HAP-1 (cell line): ENCODE measurements around the gene CYLD.
A peak's percentile ranks its signal among the peaks of the same experiment; 100 is the strongest.

Source experiments
- DNase-seq, 2 experiments: peaks; one replicate each; pipeline ENCODE4 v3.0.0-alpha.2; 2016 to 2020; ENCODE audit warnings: low spot score in 2 of 2
- H3K27me3 ChIP-seq: fragments of 250-450 bp; sonication (Bioruptor Pico); 2 replicates; pipeline ENCODE4 v1.5.1; 2020; ENCODE audit warnings: low read depth, mild to moderate bottlenecking, moderate library complexity
- H3K36me3 ChIP-seq: fragments of 250-450 bp; sonication (Bioruptor Pico); replicated peaks from 2 replicates; pipeline ENCODE4 v1.5.1; 2020; ENCODE audit warnings: mild to moderate bottlenecking
- H3K4me1 ChIP-seq: fragments of 250-450 bp; sonication (Bioruptor Pico); 2 replicates; pipeline ENCODE4 v1.5.1; 2020; ENCODE audit warnings: mild to moderate bottlenecking
- H3K4me3 ChIP-seq: fragments of 250-450 bp; sonication (Bioruptor Pico); 2 replicates; pipeline ENCODE4 v1.5.1; 2020; ENCODE audit warnings: mild to moderate bottlenecking, moderate library complexity
- H3K9me3 ChIP-seq: fragments of 250-450 bp; sonication (Bioruptor Pico); 2 replicates; pipeline ENCODE4 v1.5.1; 2020; ENCODE audit warnings: mild to moderate bottlenecking, moderate library complexity
- in situ Hi-C: fragments of 300-500 bp; cut with MboI; formaldehyde crosslinking; loops from 3 replicates; pipeline ENCODE4 v1.14.3; 2020; ENCODE audit warnings: low sequenced_read_pairs, inconsistent platforms, mixed read lengths

The CYLD gene

DNA sequence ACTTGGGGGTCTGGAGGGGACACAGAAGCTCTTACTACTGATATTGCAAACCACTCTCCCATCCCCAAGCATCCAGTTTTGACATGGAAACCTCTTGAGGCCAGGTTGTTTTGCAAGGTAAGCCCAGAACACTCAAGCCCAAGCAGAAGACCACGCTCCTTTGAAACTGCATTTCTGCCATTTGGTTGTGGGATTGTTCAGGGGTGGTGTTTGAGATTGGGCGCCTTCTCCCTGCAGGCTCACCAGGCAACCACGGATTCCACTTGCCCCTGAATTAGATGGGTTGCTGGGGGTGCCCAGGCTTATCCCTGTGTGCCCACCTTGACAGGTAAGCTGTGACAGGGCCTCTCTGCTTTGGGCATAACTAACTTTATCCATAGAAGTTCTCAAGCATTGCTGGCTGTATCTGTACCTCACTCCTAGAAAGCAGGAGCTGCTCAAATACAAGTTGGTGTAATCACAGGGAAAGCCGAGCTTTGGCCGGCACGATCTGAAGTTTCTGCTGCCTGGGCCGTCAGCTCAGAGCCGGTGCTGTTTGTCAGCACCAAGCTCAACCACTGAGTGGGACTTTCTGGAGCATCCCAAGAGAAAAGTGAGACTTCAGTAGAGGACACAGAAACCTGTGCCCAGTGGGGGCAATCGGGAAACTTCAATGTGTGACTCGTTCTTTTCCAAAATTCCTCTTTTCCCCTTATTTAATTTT is 93.6 kb downstream of the CYLD start:
- no peaks in the 10 kb centered on the region for H3K27me3 ChIP-seq
- no peak for DNase-seq
- H3K36me3 ChIP-seq = no peaks in the 10 kb centered on the region
- in situ Hi-C loops = no loop called here
- H3K4me1 ChIP-seq = peaks cover 8% of the 10 kb centered on the region
- no peaks in the 10 kb centered on the region for H3K9me3 ChIP-seq
- no peak overlapping the region for H3K4me3 ChIP-seq

DNA sequence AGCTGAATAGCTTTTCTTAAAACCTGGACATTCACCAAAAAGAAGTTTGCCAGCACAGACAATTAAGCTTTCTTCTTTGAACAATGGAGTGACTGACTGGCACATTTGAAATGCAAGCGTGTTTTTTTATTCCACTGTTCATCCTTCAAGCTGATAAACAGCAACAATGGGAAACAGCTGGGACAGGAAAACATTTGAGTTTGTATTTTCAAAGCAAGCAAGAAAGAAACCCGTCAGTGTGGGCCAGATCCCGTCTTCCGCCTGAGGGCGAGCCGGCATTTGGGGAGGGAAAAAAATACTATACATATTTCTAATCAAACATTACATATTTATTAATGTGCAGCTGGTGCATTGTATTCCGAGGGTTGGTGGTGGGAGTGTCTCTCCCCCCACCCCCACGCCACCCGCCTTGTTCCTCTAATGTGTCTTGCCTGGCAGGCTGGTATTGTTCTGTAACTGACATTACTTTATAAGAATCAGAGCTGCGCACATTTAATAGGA is 94.3 kb downstream of the CYLD start:
- no peaks in the 10 kb centered on the region for H3K27me3 ChIP-seq
- no peak overlapping the region for H3K4me3 ChIP-seq
- H3K4me1 ChIP-seq = peaks cover 8% of the 10 kb centered on the region
- no peaks in the 10 kb centered on the region for H3K36me3 ChIP-seq
- DNase-seq = peak; percentile 18 to 23
- H3K9me3 ChIP-seq = no peaks in the 10 kb centered on the region
- in situ Hi-C loops = no loop called here

DNA sequence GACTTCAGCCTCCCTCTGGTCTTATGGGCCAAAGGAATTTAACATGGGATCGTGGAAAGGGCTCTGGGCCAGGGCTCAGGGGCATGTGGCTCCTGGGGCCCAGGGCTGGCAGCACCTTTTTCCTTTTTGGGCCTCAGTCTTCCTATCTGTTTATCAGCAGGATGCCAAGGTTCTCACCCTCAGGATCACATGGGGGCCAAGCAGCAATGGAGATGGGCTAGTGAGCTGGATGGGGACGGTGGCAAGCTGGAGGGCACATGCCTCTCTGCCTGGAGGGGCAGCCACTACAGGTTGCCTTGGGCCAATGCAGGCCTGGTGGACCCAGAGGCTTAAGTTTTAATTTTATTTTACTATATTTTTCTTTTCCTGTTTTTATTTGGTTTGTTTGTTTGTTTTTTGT is 95.4 kb downstream of the CYLD start:
- H3K4me1 ChIP-seq = peaks cover 11% of the 10 kb centered on the region
- DNase-seq = no peak
- H3K4me3 ChIP-seq = no peak overlapping the region
- H3K27me3 ChIP-seq = no peaks in the 10 kb centered on the region
- H3K36me3 ChIP-seq = no peaks in the 10 kb centered on the region
- no peaks in the 10 kb centered on the region for H3K9me3 ChIP-seq
- in situ Hi-C loops = no loop called here

GRCh38 chr16:50838165-50838564 is 96.3 kb downstream of the CYLD start:
- no peak for DNase-seq
- Histone ChIP-seq H3K36me3 (no peaks in the 10 kb centered on the region), H3K27me3 (no peaks in the 10 kb centered on the region), H3K9me3 (no peaks in the 10 kb centered on the region), H3K4me1 (peaks cover 11% of the 10 kb centered on the region), H3K4me3 (no peak overlapping the region)
- in situ Hi-C loops = no loop called here

- no peak overlapping the region for H3K4me3 ChIP-seq
- H3K36me3 ChIP-seq = no peaks in the 10 kb centered on the region
- no peak for DNase-seq
- H3K9me3 ChIP-seq = no peaks in the 10 kb centered on the region
- peaks cover 11% of the 10 kb centered on the region for H3K4me1 ChIP-seq
- no peaks in the 10 kb centered on the region for H3K27me3 ChIP-seq
- in situ Hi-C loops = no loop called here
Measured at GRCh38 chr16:50838885-50839284, 97.0 kb downstream of the CYLD start.

DNA sequence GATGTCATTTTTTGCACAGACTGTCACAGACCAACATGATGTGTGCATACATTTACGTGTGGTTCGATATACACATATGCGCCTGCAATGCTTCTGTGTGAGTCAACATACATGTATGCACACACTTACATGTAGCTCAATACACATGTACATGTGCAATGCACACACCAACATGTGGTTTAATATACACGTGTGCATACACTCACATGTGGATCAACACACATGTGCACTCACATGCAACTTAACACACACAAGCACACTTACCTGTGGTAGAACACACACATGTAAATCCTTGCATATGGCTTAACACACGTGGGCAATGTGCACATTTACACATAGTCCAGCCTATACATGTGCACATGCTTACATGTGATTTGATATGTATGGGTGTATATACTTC is 97.5 kb downstream of the CYLD start:
- Histone ChIP-seq H3K36me3 (no peaks in the 10 kb centered on the region), H3K27me3 (no peaks in the 10 kb centered on the region), H3K4me3 (no peak overlapping the region), H3K9me3 (no peaks in the 10 kb centered on the region), H3K4me1 (peaks cover 11% of the 10 kb centered on the region)
- DNase-seq = no peak
- in situ Hi-C loops = no loop called here

DNA sequence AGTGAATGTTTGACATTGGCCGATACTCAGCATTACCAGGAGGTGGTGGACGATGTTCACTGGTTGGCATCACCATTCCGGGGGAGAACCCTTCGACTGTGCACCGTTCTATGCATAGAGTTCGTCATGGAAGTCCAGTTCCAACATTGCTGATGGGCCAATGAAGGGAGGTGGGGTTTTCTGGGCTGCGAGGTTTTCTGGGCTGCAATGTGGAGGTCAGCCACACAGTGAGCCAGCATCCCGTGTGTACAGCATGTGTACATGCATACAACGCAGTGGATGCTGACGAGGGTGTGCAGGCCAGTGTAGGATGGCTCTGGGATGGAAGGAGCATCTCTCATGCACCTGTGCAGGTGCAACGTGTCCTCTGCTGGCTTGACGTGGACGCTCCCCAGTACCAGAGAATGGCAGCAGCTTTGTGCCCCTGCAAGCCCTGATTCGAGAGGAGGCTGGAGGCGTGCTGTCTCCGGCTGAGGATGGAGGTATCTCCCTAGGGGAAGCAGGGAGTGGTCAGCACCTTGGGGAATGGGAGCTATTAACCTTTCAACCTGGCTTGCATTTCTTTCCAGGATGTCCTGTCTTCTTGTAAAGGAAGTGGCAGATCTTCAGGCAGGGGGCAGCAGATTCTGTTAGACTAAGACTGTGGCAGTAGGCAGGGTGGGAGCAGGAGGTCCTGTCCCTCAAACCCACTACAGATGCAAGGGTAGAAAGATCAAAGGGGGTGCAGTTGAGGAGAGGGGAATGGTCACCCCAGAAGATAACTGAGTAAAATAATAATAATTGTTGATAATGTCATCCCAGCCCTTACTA is 98.2 kb downstream of the CYLD start:
- no peaks in the 10 kb centered on the region for H3K9me3 ChIP-seq
- H3K36me3 ChIP-seq = no peaks in the 10 kb centered on the region
- no peak for DNase-seq
- peaks cover 11% of the 10 kb centered on the region for H3K4me1 ChIP-seq
- no peaks in the 10 kb centered on the region for H3K27me3 ChIP-seq
- H3K4me3 ChIP-seq = no peak overlapping the region
- in situ Hi-C loops = no loop called here

GRCh38 chr16:50841081-50841886 is 99.4 kb downstream of the CYLD start:
- in situ Hi-C loops = no loop called here
- Histone ChIP-seq H3K4me3 (peak overlapping the region; percentile 7; the same call in 1 of the 2 replicates), H3K27me3 (no peaks in the 10 kb centered on the region), H3K9me3 (no peaks in the 10 kb centered on the region), H3K4me1 (peaks cover 7% of the 10 kb centered on the region), H3K36me3 (no peaks in the 10 kb centered on the region)
- peak; percentile 28 to 40 for DNase-seq

DNA sequence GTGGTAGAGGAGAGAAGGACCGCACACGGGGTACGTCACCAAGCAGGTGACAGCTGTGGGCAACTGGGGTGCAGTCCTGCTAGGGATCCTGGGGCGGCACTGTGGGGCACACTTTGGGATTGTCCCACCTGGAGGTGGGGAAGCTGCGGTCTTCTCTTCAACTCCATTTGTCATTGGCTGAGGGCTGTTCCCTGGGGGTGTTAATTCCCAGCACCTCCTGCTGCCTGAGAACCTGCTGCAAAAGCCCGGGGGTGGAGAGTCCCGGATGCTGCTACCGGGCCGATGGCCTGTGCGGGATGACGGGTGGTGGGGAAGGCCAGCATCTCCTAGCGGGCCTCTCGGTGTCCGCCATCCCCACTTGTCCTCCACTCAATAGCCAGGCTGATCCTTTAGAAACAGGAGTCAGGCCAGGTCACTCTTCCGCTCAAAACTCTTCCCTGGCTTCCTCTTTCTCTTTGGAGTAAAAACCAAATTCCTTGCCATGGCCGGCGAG is 100.2 kb downstream of the CYLD start:
- in situ Hi-C loops = no loop called here
- H3K36me3 ChIP-seq = no peaks in the 10 kb centered on the region

GRCh38 chr16:50842589-50842988 is 100.7 kb downstream of the CYLD start:
- no peak for DNase-seq
- in situ Hi-C loops = no loop called here

More for the DNA sequence above, 100.2 kb downstream of the CYLD start:
- Histone ChIP-seq H3K27me3 (no peaks in the 10 kb centered on the region), H3K4me3 (no peak overlapping the region), H3K9me3 (no peaks in the 10 kb centered on the region), H3K4me1 (peaks cover 2% of the 10 kb centered on the region; the same call in 1 of the 2 replicates)
- DNase-seq = no peak

DNA sequence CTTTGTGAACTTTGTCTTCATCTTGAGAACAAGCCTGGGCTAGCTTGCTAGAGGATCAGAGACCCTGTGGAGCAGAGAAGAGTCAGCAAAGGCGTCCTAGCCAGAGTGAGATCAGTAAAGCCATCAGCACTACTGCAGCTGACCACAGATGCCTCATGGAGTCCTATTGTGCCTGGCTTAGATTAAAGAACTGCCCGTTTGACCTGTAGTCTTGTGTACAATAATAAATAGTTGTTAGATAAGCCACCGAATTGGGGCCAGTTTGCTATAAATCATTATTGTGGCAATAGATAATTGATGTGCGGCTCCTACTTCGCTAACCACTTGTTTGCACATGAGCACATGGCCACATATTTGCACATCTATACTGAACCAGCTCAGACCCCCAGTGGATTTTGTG is 103.0 kb downstream of the CYLD start:
- in situ Hi-C loops = no loop called here
- Histone ChIP-seq H3K27me3 (no peaks in the 10 kb centered on the region), H3K36me3 (no peaks in the 10 kb centered on the region), H3K4me3 (no peak overlapping the region), H3K9me3 (no peaks in the 10 kb centered on the region), H3K4me1 (peaks cover 2% of the 10 kb centered on the region; the same call in 1 of the 2 replicates)
- no peak for DNase-seq

More at GRCh38 chr16:50842589-50842988, 100.7 kb downstream of the CYLD start:
- Histone ChIP-seq H3K4me3 (no peak overlapping the region), H3K4me1 (peaks cover 2% of the 10 kb centered on the region; the same call in 1 of the 2 replicates), H3K36me3 (no peaks in the 10 kb centered on the region), H3K27me3 (no peaks in the 10 kb centered on the region), H3K9me3 (no peaks in the 10 kb centered on the region)

DNA sequence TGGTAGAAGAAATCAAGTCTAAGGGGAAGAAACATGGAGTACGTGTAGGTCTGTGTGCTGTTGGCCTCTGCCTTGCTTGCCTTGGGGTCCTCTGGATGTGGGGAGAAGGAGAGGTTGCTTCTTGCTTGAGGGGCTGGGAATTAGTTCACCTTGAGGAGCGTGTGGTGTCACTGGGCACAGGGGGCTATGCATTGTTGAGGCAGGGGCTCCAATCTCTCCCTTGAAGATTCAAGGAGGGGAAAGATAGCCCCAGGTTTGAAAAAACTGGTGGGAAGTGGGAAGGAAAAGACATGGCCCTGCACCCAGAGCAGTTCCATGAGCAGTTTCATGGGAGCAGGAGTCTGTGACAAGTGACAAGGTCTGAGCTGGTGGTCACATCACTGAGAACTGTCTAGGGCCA is 103.4 kb downstream of the CYLD start:
- no peak for DNase-seq
- no peaks in the 10 kb centered on the region for H3K36me3 ChIP-seq
- H3K4me3 ChIP-seq = no peak overlapping the region
- in situ Hi-C loops = no loop called here
- H3K27me3 ChIP-seq = no peaks in the 10 kb centered on the region
- no peaks in the 10 kb centered on the region for H3K9me3 ChIP-seq
- H3K4me1 ChIP-seq = peaks cover 2% of the 10 kb centered on the region; the same call in 1 of the 2 replicates

DNA sequence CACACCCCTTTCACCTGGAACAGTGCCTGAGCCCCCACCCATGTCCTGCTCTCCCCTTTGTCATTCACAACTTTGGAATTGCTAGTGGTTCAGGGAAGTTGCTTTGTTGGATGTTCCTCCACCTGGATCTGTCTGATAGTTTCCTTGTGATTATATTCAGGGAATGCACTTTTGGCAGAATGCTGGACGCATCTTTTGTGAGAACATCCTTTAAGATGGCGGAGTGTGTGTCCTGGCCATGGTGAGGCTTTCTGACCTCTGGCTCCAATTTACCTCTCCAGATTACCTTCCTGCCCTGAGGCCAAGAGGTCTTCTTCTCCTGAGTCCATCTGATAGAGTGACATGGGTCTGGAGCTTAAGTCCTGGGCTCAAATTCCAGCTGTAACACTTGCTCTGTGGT is 104.6 kb downstream of the CYLD start:
- Histone ChIP-seq H3K4me3 (no peak overlapping the region), H3K27me3 (peaks cover 3% of the 10 kb centered on the region; the same call in 1 of the 2 replicates), H3K4me1 (peaks cover 2% of the 10 kb centered on the region; the same call in 1 of the 2 replicates), H3K9me3 (no peaks in the 10 kb centered on the region), H3K36me3 (no peaks in the 10 kb centered on the region)
- in situ Hi-C loops = no loop called here
- no peak for DNase-seq
